ENCODE results near the gene UBALD1.

DNA sequence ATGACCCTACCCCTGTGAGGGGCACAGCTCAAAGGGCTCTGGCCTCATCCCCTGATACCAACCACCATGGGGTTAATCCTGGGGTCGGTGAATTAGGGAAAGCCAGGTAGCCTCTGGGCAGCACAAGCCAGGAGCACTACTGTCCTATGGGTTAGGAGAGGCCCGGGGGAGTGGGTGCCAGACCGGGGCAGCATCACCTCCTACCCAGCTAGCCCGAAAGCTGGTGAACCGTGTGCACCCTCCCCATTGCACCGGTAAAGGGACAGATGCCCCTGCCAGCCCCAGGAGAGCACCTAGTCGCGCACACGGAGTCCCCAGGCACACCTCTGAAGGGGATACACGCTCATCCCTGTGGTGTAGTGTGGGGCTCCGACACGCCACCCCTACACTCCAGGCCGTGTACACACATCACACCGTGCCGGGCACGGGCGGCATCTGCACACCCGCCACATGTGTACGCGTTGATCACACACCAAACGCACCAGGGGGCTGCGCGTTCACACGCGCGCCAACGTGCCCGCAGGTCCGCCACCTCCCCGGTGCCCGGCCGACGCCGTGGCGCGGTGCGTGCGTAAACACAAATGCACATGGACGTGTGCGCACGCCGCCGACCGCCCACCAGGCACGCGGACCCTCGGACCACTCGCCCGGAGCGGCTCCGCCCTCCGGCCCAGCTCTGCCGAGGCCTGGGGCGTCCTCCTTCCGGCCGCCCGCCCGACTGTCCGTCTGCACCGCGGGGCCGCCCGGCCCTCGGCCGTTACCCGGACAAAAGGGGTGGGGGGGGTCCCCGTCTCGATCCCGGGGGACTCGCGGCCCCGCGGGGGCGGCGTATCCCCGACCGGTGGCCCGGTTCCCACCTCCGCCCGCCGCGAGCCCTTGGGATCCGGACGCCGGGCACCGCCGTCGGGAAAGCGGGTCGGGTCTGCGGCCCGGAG, 785 bp downstream of the UBALD1 start:
- TF ChIP-seq, protein P1, sequence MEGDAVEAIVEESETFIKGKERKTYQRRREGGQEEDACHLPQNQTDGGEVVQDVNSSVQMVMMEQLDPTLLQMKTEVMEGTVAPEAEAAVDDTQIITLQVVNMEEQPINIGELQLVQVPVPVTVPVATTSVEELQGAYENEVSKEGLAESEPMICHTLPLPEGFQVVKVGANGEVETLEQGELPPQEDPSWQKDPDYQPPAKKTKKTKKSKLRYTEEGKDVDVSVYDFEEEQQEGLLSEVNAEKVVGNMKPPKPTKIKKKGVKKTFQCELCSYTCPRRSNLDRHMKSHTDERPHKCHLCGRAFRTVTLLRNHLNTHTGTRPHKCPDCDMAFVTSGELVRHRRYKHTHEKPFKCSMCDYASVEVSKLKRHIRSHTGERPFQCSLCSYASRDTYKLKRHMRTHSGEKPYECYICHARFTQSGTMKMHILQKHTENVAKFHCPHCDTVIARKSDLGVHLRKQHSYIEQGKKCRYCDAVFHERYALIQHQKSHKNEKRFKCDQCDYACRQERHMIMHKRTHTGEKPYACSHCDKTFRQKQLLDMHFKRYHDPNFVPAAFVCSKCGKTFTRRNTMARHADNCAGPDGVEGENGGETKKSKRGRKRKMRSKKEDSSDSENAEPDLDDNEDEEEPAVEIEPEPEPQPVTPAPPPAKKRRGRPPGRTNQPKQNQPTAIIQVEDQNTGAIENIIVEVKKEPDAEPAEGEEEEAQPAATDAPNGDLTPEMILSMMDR (IDR thresholded peaks at IDR 0.05 in 4 of 5, conservative IDR thresholded peaks at IDR 0.05 in 1 of 5), result no peak
- TF ChIP-seq POLR2A (IDR thresholded peaks at IDR 0.05), result no peak
